AG09309 (cell line): ENCODE results near the gene TRIM45.

Experiments
- DNase-seq: peaks from one replicate; pipeline ENCODE4 v3.0.0-alpha.2; 2010; ENCODE audit warnings: low read depth
- H3K4me3 ChIP-seq: 2 replicates; pipeline ENCODE4 v1.5.1; 2011; ENCODE audit warnings: mild to moderate bottlenecking, low read depth, low read length, moderate library complexity; ENCODE audit not compliant: control insufficient read depth
- CTCF ChIP-seq: IDR thresholded peaks from 2 replicates; pipeline ENCODE4 v1.5.1; 2011; ENCODE audit warnings: mild to moderate bottlenecking, low read depth, low read length, inconsistent platforms; ENCODE audit not compliant: insufficient read depth, control insufficient read depth; ENCODE audit errors: missing control alignments

TRIM45 gene

GRCh38 chr1:117084231-117084630 is 37.3 kb downstream of the TRIM45 start:
- no peak overlapping the region for H3K4me3 ChIP-seq
- DNase-seq, result no peak
- TF ChIP-seq CTCF, result no peak

GRCh38 chr1:117079737-117080136 is 41.8 kb downstream of the TRIM45 start:
- TF ChIP-seq CTCF, result no peak
- no peak overlapping the region for H3K4me3 ChIP-seq
- DNase-seq, result no peak

- H3K4me3 ChIP-seq, result no peak overlapping the region
- DNase-seq, result peak; percentile 81
- TF ChIP-seq CTCF, result no peak
These were observed 44.3 kb downstream of the TRIM45 start for GRCh38 chr1:117077267-117077666.

GRCh38 chr1:117076648-117077047 is 44.9 kb downstream of the TRIM45 start:
- no peak for DNase-seq
- TF ChIP-seq CTCF, result no peak
- no peak overlapping the region for H3K4me3 ChIP-seq

GRCh38 chr1:117070124-117070523 is 51.4 kb downstream of the TRIM45 start:
- DNase-seq, result no peak
- no peak for TF ChIP-seq CTCF
- no peak overlapping the region for H3K4me3 ChIP-seq

- no peak overlapping the region for H3K4me3 ChIP-seq
- no peak for TF ChIP-seq CTCF
- DNase-seq, result no peak
These were observed 52.2 kb downstream of the TRIM45 start for GRCh38 chr1:117069220-117069844.

GRCh38 chr1:117068580-117068979 is 53.0 kb downstream of the TRIM45 start:
- no peak for TF ChIP-seq CTCF
- no peak for DNase-seq
- H3K4me3 ChIP-seq, result no peak overlapping the region
